ENCODE results near the gene ARMC2. TPM values are rescaled to one million over a fixed set of nuclear protein-coding genes. Genes with fewer than 3 reads are reported as not detected.

Gene ARMC2
- total and polyA plus RNA-seq, 5 donors = 3.7 to 16.2 (median 12.7) TPM

- ATAC-seq = no peak
- H3K4me3 ChIP-seq (ENCODE audit: low read length) = no peak overlapping the region
- no peak for DNase-seq
- WGBS = 95% methylated on average over 8 of the region's 8 CpGs
- H3K9me3 ChIP-seq (ENCODE audit: control insufficient read depth, low read length) = no peaks in the 10 kb centered on the region
- no peaks in the 10 kb centered on the region for H3K4me1 ChIP-seq (ENCODE audit: control insufficient read depth, insufficient read depth, low read length)
- no peak overlapping the region for H3K27ac ChIP-seq (ENCODE audit: low read length)
- intact Hi-C loops (cut with DNase I) = loop anchor here in 1 of 4 donors (10.0 kb wide), 1 partner anchor 288 kb away; no protein-coding TSS in a partner anchor
- H3K27me3 ChIP-seq (ENCODE audit: control insufficient read depth, insufficient read depth) = no peaks in the 10 kb centered on the region
Observed at GRCh38 chr6:108832738-108833137, 15.5 kb upstream of the ARMC2 start.

DNA sequence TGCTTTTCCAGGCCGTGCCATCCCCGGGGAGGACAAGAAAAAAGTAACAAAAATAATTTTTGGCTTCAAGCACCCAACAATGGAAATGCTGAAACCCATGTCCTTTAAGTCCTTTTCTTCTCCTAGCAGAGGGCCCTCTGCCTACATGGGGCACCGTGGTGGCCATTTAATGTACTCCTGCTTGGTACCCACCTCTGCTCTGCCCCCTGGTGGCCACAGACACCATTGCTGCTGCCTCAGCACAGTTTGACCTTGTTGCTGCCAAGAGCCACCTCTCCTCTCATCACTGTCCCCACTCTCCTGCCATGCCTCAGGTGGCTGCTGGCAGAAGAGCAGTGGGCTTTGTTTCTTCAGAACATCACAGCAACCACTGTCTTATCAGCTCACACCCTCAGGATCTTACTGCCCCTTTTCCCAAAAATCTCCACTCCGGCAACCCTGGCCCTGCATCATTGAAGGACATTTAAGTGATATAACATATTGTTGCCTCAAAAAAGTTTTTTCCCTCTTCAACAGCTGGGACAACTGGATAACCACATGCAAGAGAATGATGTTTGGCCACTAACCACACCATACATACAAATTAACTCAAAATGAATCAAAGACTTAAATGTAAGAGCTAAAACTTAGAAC lies 12.9 kb upstream of the ARMC2 start:
- peak; percentile 87 to 95 (median 94) for DNase-seq
- no peak overlapping the region for H3K27ac ChIP-seq (ENCODE audit: low read length)
- H3K27me3 ChIP-seq (ENCODE audit: control insufficient read depth, insufficient read depth) = no peaks in the 10 kb centered on the region
- 35% methylated on average over 4 of the region's 4 CpGs for WGBS
- no peak overlapping the region for H3K4me3 ChIP-seq (ENCODE audit: low read length)
- no peaks in the 10 kb centered on the region for H3K4me1 ChIP-seq (ENCODE audit: control insufficient read depth, insufficient read depth, low read length)
- intact Hi-C loops (cut with DNase I) = loop anchor here (1.0 to 10.0 kb wide), 4 partner anchors 291 to 293 kb away; no protein-coding TSS in a partner anchor
- peak; percentile 92 to 95 for ATAC-seq
- H3K9me3 ChIP-seq (ENCODE audit: control insufficient read depth, low read length) = no peaks in the 10 kb centered on the region

DNA sequence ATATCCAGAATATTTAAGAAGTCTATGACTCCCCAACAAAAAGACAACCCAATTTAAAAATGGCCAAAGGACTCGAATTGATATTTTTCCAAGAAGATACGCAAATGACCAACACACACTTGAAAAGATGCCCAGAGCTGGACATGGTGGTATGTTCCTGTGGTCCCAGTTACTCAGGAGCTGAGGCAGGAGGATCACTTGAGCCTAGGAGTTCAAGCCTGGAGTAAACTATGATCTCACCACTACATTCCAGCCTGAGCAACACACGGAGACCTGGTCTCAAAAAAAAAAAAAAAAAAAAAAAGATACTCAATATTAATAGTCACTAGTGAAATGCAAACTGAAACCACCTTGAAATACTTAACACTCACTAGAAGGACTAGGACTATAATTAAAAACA lies 12.2 kb upstream of the ARMC2 start:
- 91% methylated on average over 3 of the region's 3 CpGs for WGBS
- intact Hi-C loops (cut with DNase I) = loop anchor here in 2 of 4 donors (5.0 to 10.0 kb wide), 2 partner anchors 291 to 294 kb away; no protein-coding TSS in a partner anchor

DNA sequence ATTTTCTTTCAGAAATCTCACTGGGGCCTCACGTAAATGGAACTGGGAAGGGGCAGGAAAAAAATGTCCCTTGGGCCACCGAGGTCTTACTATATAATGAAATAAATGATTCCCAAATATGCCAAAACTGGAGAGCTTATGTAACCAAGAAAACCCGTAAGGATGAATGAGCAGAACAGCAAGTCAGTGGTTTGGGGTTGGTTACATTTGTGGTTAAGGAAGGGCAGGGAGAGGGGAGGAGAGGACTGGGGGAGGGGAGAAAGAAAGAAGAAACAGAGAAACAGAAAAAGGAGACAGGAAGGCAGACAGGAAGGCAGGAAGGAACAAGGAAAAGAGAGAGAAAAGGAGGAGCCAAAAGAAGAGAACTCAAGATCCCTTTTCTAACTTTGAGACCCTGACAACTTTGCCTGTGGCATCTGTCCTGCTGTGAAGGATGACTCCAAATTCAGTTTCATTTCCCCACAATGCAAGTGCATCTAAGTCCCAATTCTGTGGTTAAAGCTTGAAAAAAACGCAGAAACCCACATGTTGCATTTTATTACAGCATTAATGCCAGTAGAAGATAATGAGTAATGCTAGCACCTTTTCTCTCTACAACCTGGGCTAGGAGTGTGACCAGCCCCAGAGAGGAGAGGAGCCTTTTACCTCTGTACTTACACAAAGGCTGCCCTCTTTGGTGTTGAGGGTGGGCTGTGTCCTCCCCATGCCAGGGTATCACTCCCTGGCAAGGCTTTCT lies 10.8 kb upstream of the ARMC2 start:
- DNase-seq (no peak), ATAC-seq (no peak)
- no peaks in the 10 kb centered on the region for H3K27me3 ChIP-seq (ENCODE audit: control insufficient read depth, insufficient read depth)
- H3K27ac ChIP-seq (ENCODE audit: low read length) = no peak overlapping the region
- intact Hi-C loops (cut with DNase I) = loop anchor here in 2 of 4 donors (5.0 to 10.0 kb wide), 2 partner anchors 293 to 295 kb away; no protein-coding TSS in a partner anchor
- WGBS = 66% methylated on average over 4 of the region's 4 CpGs
- no peak overlapping the region for H3K4me3 ChIP-seq (ENCODE audit: low read length)
- H3K9me3 ChIP-seq (ENCODE audit: control insufficient read depth, low read length) = no peaks in the 10 kb centered on the region
- H3K4me1 ChIP-seq (ENCODE audit: control insufficient read depth, insufficient read depth, low read length) = no peaks in the 10 kb centered on the region

More for the DNA sequence above, 12.2 kb upstream of the ARMC2 start:
- H3K27ac ChIP-seq (ENCODE audit: low read length) = no peak overlapping the region
- no peaks in the 10 kb centered on the region for H3K27me3 ChIP-seq (ENCODE audit: control insufficient read depth, insufficient read depth)
- no peaks in the 10 kb centered on the region for H3K9me3 ChIP-seq (ENCODE audit: control insufficient read depth, low read length)
- H3K4me3 ChIP-seq (ENCODE audit: low read length) = no peak overlapping the region
- ATAC-seq (no peak), DNase-seq (no peak)
- no peaks in the 10 kb centered on the region for H3K4me1 ChIP-seq (ENCODE audit: control insufficient read depth, insufficient read depth, low read length)

- ATAC-seq (peak in 1 of 2 donors; percentile 27), DNase-seq (peak in 1 of 3 donors; percentile 52)
- Histone ChIP-seq H3K9me3 (ENCODE audit: control insufficient read depth, low read length) (no peaks in the 10 kb centered on the region), H3K4me3 (ENCODE audit: low read length) (no peak overlapping the region), H3K27ac (ENCODE audit: low read length) (no peak overlapping the region), H3K4me1 (ENCODE audit: control insufficient read depth, insufficient read depth, low read length) (no peaks in the 10 kb centered on the region), H3K27me3 (ENCODE audit: control insufficient read depth, insufficient read depth) (no peaks in the 10 kb centered on the region)
- WGBS = 65% methylated on average over 24 of the region's 24 CpGs
- intact Hi-C loops (cut with DNase I) = loop anchor here in 2 of 4 donors (5.0 to 10.0 kb wide), 2 partner anchors 293 to 296 kb away; no protein-coding TSS in a partner anchor
Observed at GRCh38 chr6:108838101-108838717, 10.0 kb upstream of the ARMC2 start.

- no peak for ATAC-seq
- DNase-seq = no peak
- no peaks in the 10 kb centered on the region for H3K9me3 ChIP-seq (ENCODE audit: control insufficient read depth, low read length)
- no peak overlapping the region for H3K27ac ChIP-seq (ENCODE audit: low read length)
- H3K27me3 ChIP-seq (ENCODE audit: control insufficient read depth, insufficient read depth) = no peaks in the 10 kb centered on the region
- intact Hi-C loops (cut with DNase I) = loop anchor here in 2 of 4 donors (5.0 to 10.0 kb wide), 2 partner anchors 294 to 297 kb away; no protein-coding TSS in a partner anchor
- H3K4me1 ChIP-seq (ENCODE audit: control insufficient read depth, insufficient read depth, low read length) = no peaks in the 10 kb centered on the region
- no peak overlapping the region for H3K4me3 ChIP-seq (ENCODE audit: low read length)
- 53% methylated on average over 9 of the region's 9 CpGs for WGBS
Observed at GRCh38 chr6:108839083-108839642, 9.1 kb upstream of the ARMC2 start.

DNA sequence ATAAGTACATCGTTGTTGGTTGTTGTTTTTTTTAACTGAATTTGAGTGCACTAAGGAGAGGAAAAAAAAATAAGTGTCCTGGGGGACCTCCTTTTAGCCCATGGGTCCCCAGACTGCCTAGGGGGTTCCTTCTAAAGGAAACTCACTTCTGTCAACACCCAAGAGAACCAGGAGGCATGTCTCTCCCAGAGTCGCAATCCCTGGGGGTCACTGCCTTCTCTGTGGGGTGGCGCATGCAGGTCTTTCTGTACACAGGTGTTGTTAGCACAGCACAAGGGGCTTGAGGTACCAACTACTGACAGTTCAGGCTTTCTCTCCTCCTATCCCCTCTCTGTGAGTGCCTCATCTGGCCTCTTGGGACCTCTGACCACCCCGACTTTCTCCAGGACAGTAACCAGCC lies 7.3 kb upstream of the ARMC2 start:
- 84% methylated on average over 4 of the region's 4 CpGs for WGBS

GRCh38 chr6:108841377-108841855 lies 6.8 kb upstream of the ARMC2 start:
- ATAC-seq (peak; percentile 62 to 82), DNase-seq (no peak)
- no peak overlapping the region for H3K4me3 ChIP-seq (ENCODE audit: low read length)
- no peaks in the 10 kb centered on the region for H3K27me3 ChIP-seq (ENCODE audit: control insufficient read depth, insufficient read depth)
- intact Hi-C loops (cut with DNase I) = no loop called here
- H3K9me3 ChIP-seq (ENCODE audit: control insufficient read depth, low read length) = no peaks in the 10 kb centered on the region
- no peak overlapping the region for H3K27ac ChIP-seq (ENCODE audit: low read length)
- H3K4me1 ChIP-seq (ENCODE audit: control insufficient read depth, insufficient read depth, low read length) = no peaks in the 10 kb centered on the region
- 88% methylated on average over 5 of the region's 5 CpGs for WGBS

More for the DNA sequence above, 7.3 kb upstream of the ARMC2 start:
- Histone ChIP-seq H3K9me3 (ENCODE audit: control insufficient read depth, low read length) (no peaks in the 10 kb centered on the region), H3K4me1 (ENCODE audit: control insufficient read depth, insufficient read depth, low read length) (no peaks in the 10 kb centered on the region), H3K27ac (ENCODE audit: low read length) (peak overlapping the region; percentile 9), H3K27me3 (ENCODE audit: control insufficient read depth, insufficient read depth) (no peaks in the 10 kb centered on the region), H3K4me3 (ENCODE audit: low read length) (no peak overlapping the region)
- intact Hi-C loops (cut with DNase I) = no loop called here
- DNase-seq (no peak), ATAC-seq (no peak)

- no peak overlapping the region for H3K27ac ChIP-seq (ENCODE audit: low read length)
- intact Hi-C loops (cut with DNase I) = no loop called here
- no peak overlapping the region for H3K4me3 ChIP-seq (ENCODE audit: low read length)
- H3K4me1 ChIP-seq (ENCODE audit: control insufficient read depth, insufficient read depth, low read length) = no peaks in the 10 kb centered on the region
- no peaks in the 10 kb centered on the region for H3K27me3 ChIP-seq (ENCODE audit: control insufficient read depth, insufficient read depth)
- 82% methylated on average over 3 of the region's 3 CpGs for WGBS
- H3K9me3 ChIP-seq (ENCODE audit: control insufficient read depth, low read length) = no peaks in the 10 kb centered on the region
- DNase-seq = no peak
- no peak for ATAC-seq
Observed at GRCh38 chr6:108844135-108844534, 4.1 kb upstream of the ARMC2 start.

DNA sequence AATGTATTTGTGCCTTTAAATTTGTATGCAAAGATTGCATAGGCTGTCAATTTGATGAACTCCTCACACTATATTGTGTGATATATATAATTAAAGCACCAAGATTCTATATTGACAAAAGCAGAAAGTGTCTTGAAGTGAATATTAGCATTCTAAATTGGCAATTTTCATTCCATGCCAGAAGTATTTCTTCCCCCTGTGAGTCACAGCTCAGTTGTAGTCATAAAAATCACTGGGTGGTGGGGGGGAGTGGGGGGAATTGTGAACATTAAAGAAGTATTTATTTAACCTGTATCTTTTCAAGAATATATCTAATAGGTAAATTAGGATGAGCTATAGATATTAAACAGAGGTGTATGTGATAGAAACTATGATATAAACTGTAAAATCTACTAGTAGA lies 3.1 kb upstream of the ARMC2 start:
- H3K9me3 ChIP-seq (ENCODE audit: control insufficient read depth, low read length) = no peaks in the 10 kb centered on the region
- intact Hi-C loops (cut with DNase I) = no loop called here
- DNase-seq = no peak

More for the DNA sequence above, 3.1 kb upstream of the ARMC2 start:
- no peak overlapping the region for H3K27ac ChIP-seq (ENCODE audit: low read length)
- ATAC-seq = no peak
- H3K4me3 ChIP-seq (ENCODE audit: low read length) = no peak overlapping the region
- peaks cover under 1% of the 10 kb centered on the region for H3K4me1 ChIP-seq (ENCODE audit: control insufficient read depth, insufficient read depth, low read length)
- H3K27me3 ChIP-seq (ENCODE audit: control insufficient read depth, insufficient read depth) = no peaks in the 10 kb centered on the region
